ENCODE results near the gene MAPK10.
"Not testable (repeated sequence)": the region's sequence is repeated elsewhere in the genome, so short reads cannot be mapped to it uniquely, and the experiment has no call there.

The MAPK10 gene

GRCh38 chr4:86218746-86219473 is 140.9 kb downstream of the MAPK10 start:
- peaks cover 0 to 4% of the 10 kb centered on the region in 2 donors for H3K9me3 ChIP-seq (ENCODE audit: control insufficient read depth in 2 of 2, low read length in 2 of 2)
- no peak overlapping the region for H3K27ac ChIP-seq (ENCODE audit: low read length)

GRCh38 chr4:86203176-86203575 is 156.7 kb downstream of the MAPK10 start:
- Histone ChIP-seq H3K27ac (ENCODE audit: low read length) (no peak overlapping the region), H3K9ac (ENCODE audit: low read length in 2 of 2) (no peak overlapping the region), H3K4me1 (ENCODE audit: control insufficient read depth, insufficient read depth, low read length) (no peaks in the 10 kb centered on the region), H3K27me3 (ENCODE audit: control insufficient read depth in 1 of 2, insufficient read depth in 2 of 2, low read length in 2 of 2) (no peaks in the 10 kb centered on the region), H3K4me3 (ENCODE audit: low read length in 2 of 2) (no peak overlapping the region), H3K36me3 (ENCODE audit: control insufficient read depth in 2 of 2, insufficient read depth in 2 of 2, low read length in 2 of 2) (no peaks in the 10 kb centered on the region), H3K9me3 (ENCODE audit: control insufficient read depth in 2 of 2, low read length in 2 of 2) (no peaks in the 10 kb centered on the region)

More at GRCh38 chr4:86218746-86219473, 140.9 kb downstream of the MAPK10 start:
- Histone ChIP-seq H3K9ac (ENCODE audit: low read length in 2 of 2) (no peak overlapping the region), H3K4me1 (ENCODE audit: control insufficient read depth, insufficient read depth, low read length) (no peaks in the 10 kb centered on the region), H3K27me3 (ENCODE audit: control insufficient read depth in 1 of 2, insufficient read depth in 2 of 2, low read length in 2 of 2) (no peaks in the 10 kb centered on the region), H3K4me3 (ENCODE audit: low read length in 2 of 2) (no peak overlapping the region), H3K36me3 (ENCODE audit: control insufficient read depth in 2 of 2, insufficient read depth in 2 of 2, low read length in 2 of 2) (no peaks in the 10 kb centered on the region)

- Histone ChIP-seq H3K9me3 (ENCODE audit: control insufficient read depth in 2 of 2, low read length in 2 of 2) (no peaks in the 10 kb centered on the region), H3K27ac (ENCODE audit: low read length) (no peak overlapping the region), H3K27me3 (ENCODE audit: control insufficient read depth in 1 of 2, insufficient read depth in 2 of 2, low read length in 2 of 2) (no peaks in the 10 kb centered on the region), H3K4me1 (ENCODE audit: control insufficient read depth, insufficient read depth, low read length) (no peaks in the 10 kb centered on the region), H3K36me3 (ENCODE audit: control insufficient read depth in 2 of 2, insufficient read depth in 2 of 2, low read length in 2 of 2) (no peaks in the 10 kb centered on the region), H3K4me3 (ENCODE audit: low read length in 2 of 2) (no peak overlapping the region), H3K9ac (ENCODE audit: low read length in 2 of 2) (no peak overlapping the region)
Observed at GRCh38 chr4:86185659-86186058, 174.2 kb downstream of the MAPK10 start.

GRCh38 chr4:86184901-86185285 is 175.0 kb downstream of the MAPK10 start:
- Histone ChIP-seq H3K9me3 (ENCODE audit: control insufficient read depth in 2 of 2, low read length in 2 of 2) (no peaks in the 10 kb centered on the region), H3K36me3 (ENCODE audit: control insufficient read depth in 2 of 2, insufficient read depth in 2 of 2, low read length in 2 of 2) (no peaks in the 10 kb centered on the region), H3K27ac (ENCODE audit: low read length) (no peak overlapping the region), H3K4me3 (ENCODE audit: low read length in 2 of 2) (no peak overlapping the region), H3K9ac (ENCODE audit: low read length in 2 of 2) (no peak overlapping the region), H3K27me3 (ENCODE audit: control insufficient read depth in 1 of 2, insufficient read depth in 2 of 2, low read length in 2 of 2) (no peaks in the 10 kb centered on the region), H3K4me1 (ENCODE audit: control insufficient read depth, insufficient read depth, low read length) (no peaks in the 10 kb centered on the region)

- Histone ChIP-seq H3K4me1 (ENCODE audit: control insufficient read depth, insufficient read depth, low read length) (no peaks in the 10 kb centered on the region), H3K27me3 (ENCODE audit: control insufficient read depth in 1 of 2, insufficient read depth in 2 of 2, low read length in 2 of 2) (no peaks in the 10 kb centered on the region), H3K36me3 (ENCODE audit: control insufficient read depth in 2 of 2, insufficient read depth in 2 of 2, low read length in 2 of 2) (no peaks in the 10 kb centered on the region), H3K27ac (ENCODE audit: low read length) (no peak overlapping the region), H3K4me3 (ENCODE audit: low read length in 2 of 2) (no peak overlapping the region), H3K9ac (ENCODE audit: low read length in 2 of 2) (no peak overlapping the region), H3K9me3 (ENCODE audit: control insufficient read depth in 2 of 2, low read length in 2 of 2) (no peaks in the 10 kb centered on the region)
Observed at GRCh38 chr4:86184216-86184900, 175.5 kb downstream of the MAPK10 start.

GRCh38 chr4:86181585-86181984 is 178.3 kb downstream of the MAPK10 start:
- Histone ChIP-seq H3K4me3 (ENCODE audit: low read length in 2 of 2) (no peak overlapping the region), H3K27ac (ENCODE audit: low read length) (no peak overlapping the region), H3K9ac (ENCODE audit: low read length in 2 of 2) (no peak overlapping the region), H3K36me3 (ENCODE audit: control insufficient read depth in 2 of 2, insufficient read depth in 2 of 2, low read length in 2 of 2) (no peaks in the 10 kb centered on the region), H3K4me1 (ENCODE audit: control insufficient read depth, insufficient read depth, low read length) (no peaks in the 10 kb centered on the region), H3K9me3 (ENCODE audit: control insufficient read depth in 2 of 2, low read length in 2 of 2) (no peaks in the 10 kb centered on the region), H3K27me3 (ENCODE audit: control insufficient read depth in 1 of 2, insufficient read depth in 2 of 2, low read length in 2 of 2) (no peaks in the 10 kb centered on the region)

GRCh38 chr4:86178211-86178610 is 181.6 kb downstream of the MAPK10 start:
- Histone ChIP-seq H3K27ac (ENCODE audit: low read length) (no peak overlapping the region), H3K4me1 (ENCODE audit: control insufficient read depth, insufficient read depth, low read length) (no peaks in the 10 kb centered on the region), H3K27me3 (ENCODE audit: control insufficient read depth in 1 of 2, insufficient read depth in 2 of 2, low read length in 2 of 2) (no peaks in the 10 kb centered on the region), H3K9ac (ENCODE audit: low read length in 2 of 2) (no peak overlapping the region), H3K36me3 (ENCODE audit: control insufficient read depth in 2 of 2, insufficient read depth in 2 of 2, low read length in 2 of 2) (no peaks in the 10 kb centered on the region), H3K4me3 (ENCODE audit: low read length in 2 of 2) (no peak overlapping the region), H3K9me3 (ENCODE audit: control insufficient read depth in 2 of 2, low read length in 2 of 2) (no peaks in the 10 kb centered on the region)

- no peak overlapping the region for H3K4me3 ChIP-seq (ENCODE audit: low read length in 2 of 2)
- H3K27me3 ChIP-seq (ENCODE audit: control insufficient read depth in 1 of 2, insufficient read depth in 2 of 2, low read length in 2 of 2): no peaks in the 10 kb centered on the region
- no peak overlapping the region for H3K9ac ChIP-seq (ENCODE audit: low read length in 2 of 2)
- no peak overlapping the region for H3K27ac ChIP-seq (ENCODE audit: low read length)
- no peaks in the 10 kb centered on the region for H3K4me1 ChIP-seq (ENCODE audit: control insufficient read depth, insufficient read depth, low read length)
- H3K36me3 ChIP-seq (ENCODE audit: control insufficient read depth in 2 of 2, insufficient read depth in 2 of 2, low read length in 2 of 2): no peaks in the 10 kb centered on the region
- H3K9me3 ChIP-seq (ENCODE audit: control insufficient read depth in 2 of 2, low read length in 2 of 2): no peaks in the 10 kb centered on the region
Observed at GRCh38 chr4:86174506-86174905, 185.3 kb downstream of the MAPK10 start.

GRCh38 chr4:86168335-86168734 is 191.5 kb downstream of the MAPK10 start:
- H3K9ac ChIP-seq (ENCODE audit: low read length in 2 of 2); H3K36me3 ChIP-seq (ENCODE audit: control insufficient read depth in 2 of 2, insufficient read depth in 2 of 2, low read length in 2 of 2); H3K4me3 ChIP-seq (ENCODE audit: low read length in 2 of 2); H3K4me1 ChIP-seq (ENCODE audit: control insufficient read depth, insufficient read depth, low read length); H3K9me3 ChIP-seq (ENCODE audit: control insufficient read depth in 2 of 2, low read length in 2 of 2); H3K27me3 ChIP-seq (ENCODE audit: control insufficient read depth in 1 of 2, insufficient read depth in 2 of 2, low read length in 2 of 2); H3K27ac ChIP-seq (ENCODE audit: low read length): not testable (repeated sequence)

GRCh38 chr4:86160426-86160825 is 199.4 kb downstream of the MAPK10 start:
- H3K9ac ChIP-seq (ENCODE audit: low read length in 2 of 2): no peak overlapping the region
- H3K4me3 ChIP-seq (ENCODE audit: low read length in 2 of 2): no peak overlapping the region
- no peaks in the 10 kb centered on the region for H3K27me3 ChIP-seq (ENCODE audit: control insufficient read depth in 1 of 2, insufficient read depth in 2 of 2, low read length in 2 of 2)
- H3K36me3 ChIP-seq (ENCODE audit: control insufficient read depth in 2 of 2, insufficient read depth in 2 of 2, low read length in 2 of 2): peaks cover 0 to 2% of the 10 kb centered on the region in 2 donors
- no peaks in the 10 kb centered on the region for H3K4me1 ChIP-seq (ENCODE audit: control insufficient read depth, insufficient read depth, low read length)
- H3K9me3 ChIP-seq (ENCODE audit: control insufficient read depth in 2 of 2, low read length in 2 of 2): no peaks in the 10 kb centered on the region
- H3K27ac ChIP-seq (ENCODE audit: low read length): no peak overlapping the region

- no peaks in the 10 kb centered on the region for H3K9me3 ChIP-seq (ENCODE audit: control insufficient read depth in 2 of 2, low read length in 2 of 2)
- no peaks in the 10 kb centered on the region for H3K4me1 ChIP-seq (ENCODE audit: control insufficient read depth, insufficient read depth, low read length)
- no peak overlapping the region for H3K9ac ChIP-seq (ENCODE audit: low read length in 2 of 2)
- no peaks in the 10 kb centered on the region for H3K27me3 ChIP-seq (ENCODE audit: control insufficient read depth in 1 of 2, insufficient read depth in 2 of 2, low read length in 2 of 2)
- no peak overlapping the region for H3K4me3 ChIP-seq (ENCODE audit: low read length in 2 of 2)
- peaks cover 0 to 2% of the 10 kb centered on the region in 2 donors for H3K36me3 ChIP-seq (ENCODE audit: control insufficient read depth in 2 of 2, insufficient read depth in 2 of 2, low read length in 2 of 2)
- no peak overlapping the region for H3K27ac ChIP-seq (ENCODE audit: low read length)
Observed at GRCh38 chr4:86159216-86159615, 200.6 kb downstream of the MAPK10 start.
